T-helper 1 cell (primary cell): ENCODE data around the gene TLR7.

Source experiments
- DNase-seq, 5 donors: peaks; one replicate each; pipeline ENCODE4 v3.0.0-alpha.2; 2012 to 2020
- total RNA-seq, 4 donors: gene quantifications; one replicate each; lab custom pipeline; 2026; lab: John Stamatoyannopoulos, UW

Gene TLR7
- 0 to 0.54 (median 0.10) reads per million in 4 donors for total RNA-seq

- DNase-seq = no peak
Measured at GRCh38 chrX:12866451-12867377, at the start of gene TLR7. Gene TLR7, plus strand, starts transcription at chrX:12867072. Its CDS starts 507 bp downstream, at chrX:12867579.

GRCh38 chrX:12817528-12817927 is 49.3 kb upstream of the TLR7 start:
- DNase-seq = no peak

- DNase-seq = no peak
Measured at GRCh38 chrX:12819222-12819621, 47.6 kb upstream of the TLR7 start.

DNA sequence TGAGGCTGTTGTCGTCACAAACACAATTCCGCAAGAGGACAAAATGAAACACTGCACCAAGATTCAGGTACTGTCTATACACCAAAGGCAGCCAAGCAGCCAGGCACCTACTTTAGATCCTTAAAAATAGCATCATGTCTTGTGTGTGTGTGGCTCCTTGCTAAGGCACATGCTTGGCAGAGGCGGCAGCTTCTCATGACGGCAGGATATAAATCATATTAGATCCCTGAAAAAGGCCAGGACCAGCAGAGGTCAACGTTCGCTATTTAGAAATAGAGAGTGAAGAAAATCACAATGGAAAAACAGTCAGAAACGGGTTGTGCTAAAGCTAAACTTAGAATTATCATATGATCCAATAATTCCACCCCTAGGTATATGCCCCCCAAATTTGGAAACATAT is 46.1 kb upstream of the TLR7 start:
- DNase-seq = no peak

GRCh38 chrX:12824944-12825343 is 41.9 kb upstream of the TLR7 start:
- DNase-seq = no peak

DNA sequence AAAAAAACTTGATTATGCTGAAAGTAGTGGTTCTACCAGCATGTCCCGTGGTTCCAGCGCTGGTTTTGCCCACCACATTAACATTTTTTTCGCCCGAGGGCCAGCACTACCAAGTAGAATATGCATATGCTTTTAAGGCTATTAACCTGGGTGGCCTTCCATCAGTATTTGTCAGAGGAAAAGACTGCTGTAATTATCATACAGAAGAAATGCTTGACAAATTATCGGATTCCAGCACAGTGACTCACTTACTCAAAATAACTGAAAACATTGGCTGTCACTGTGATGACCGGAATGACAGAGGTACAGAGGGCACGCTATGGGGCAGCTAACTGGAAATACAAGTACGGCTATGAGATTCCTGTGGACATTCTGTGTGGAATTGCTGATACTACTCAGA is 41.1 kb upstream of the TLR7 start:
- DNase-seq = no peak

DNA sequence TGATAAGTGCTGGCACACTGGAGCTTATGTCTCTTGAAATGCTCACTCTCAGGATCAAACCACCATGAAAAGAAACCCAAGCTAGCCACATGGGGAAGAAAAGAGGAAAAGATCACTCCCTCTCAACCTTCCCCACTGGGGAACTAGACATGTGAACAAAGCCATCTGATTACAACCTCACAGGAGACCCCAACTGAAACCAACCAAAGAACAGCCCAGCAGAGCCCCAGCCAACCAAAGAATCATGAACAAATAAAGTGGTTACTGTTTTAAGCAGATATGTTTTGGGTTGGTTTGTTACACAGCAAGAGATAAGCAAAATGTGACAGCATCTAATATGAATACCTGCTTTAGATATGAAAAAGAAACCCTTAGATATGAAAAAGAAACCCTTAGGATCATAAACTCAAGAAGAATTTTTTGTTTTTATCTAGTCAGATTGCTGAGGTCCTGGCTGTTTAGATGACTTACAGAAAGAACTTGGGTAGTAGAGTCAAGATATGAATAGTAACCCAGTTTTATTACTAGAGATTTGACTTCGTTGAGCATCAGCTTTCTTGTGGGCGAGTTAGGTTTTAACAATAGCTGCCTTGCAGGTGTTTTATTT is 23.7 kb upstream of the TLR7 start:
- DNase-seq = no peak

GRCh38 chrX:12843668-12844279 is 23.1 kb upstream of the TLR7 start:
- peak in 1 of 5 donors; percentile 21 for DNase-seq

DNA sequence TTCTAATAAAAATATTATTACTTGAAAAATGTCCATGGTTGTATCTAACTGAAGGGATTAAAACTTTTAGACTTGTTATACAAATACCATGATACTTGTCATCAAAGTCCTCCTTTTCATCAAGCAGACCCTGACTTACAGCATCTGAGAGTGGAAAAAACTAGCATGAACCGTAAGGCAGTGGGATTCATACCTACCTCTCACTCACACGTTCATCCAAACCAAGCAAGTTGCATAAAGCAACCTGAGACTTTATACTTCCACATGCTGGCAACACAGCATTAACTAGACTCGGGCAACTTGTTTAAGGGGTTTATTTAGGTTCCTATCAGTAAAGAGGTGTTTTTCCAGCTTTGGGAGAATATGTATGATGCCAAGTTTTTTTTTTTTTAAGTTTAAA is 22.6 kb upstream of the TLR7 start:
- DNase-seq = peak in 1 of 5 donors; percentile 4

GRCh38 chrX:12865359-12865758 is 1.5 kb upstream of the TLR7 start:
- DNase-seq = no peak

GRCh38 chrX:12867685-12868084 is 813 bp downstream of the TLR7 start:
- no peak for DNase-seq

DNA sequence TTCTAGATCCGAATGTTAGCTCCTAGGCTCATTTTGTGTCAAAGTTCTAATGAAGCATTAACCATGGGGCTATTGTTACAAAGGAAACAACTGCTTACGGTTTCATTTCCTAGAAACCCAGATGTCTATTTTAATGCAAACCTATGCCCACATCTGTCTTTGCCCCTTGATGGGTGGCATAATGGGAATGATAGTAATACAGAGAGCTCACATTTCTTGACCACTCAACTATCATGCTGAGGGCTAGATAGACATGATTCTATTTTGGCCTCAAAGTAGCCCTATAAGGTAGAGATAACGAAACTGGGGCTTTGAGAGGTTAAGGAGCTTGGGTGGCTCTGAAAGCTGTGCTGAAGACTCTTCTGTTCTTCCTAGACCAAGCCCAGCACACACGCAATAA is 1.9 kb downstream of the TLR7 start:
- DNase-seq = no peak

DNA sequence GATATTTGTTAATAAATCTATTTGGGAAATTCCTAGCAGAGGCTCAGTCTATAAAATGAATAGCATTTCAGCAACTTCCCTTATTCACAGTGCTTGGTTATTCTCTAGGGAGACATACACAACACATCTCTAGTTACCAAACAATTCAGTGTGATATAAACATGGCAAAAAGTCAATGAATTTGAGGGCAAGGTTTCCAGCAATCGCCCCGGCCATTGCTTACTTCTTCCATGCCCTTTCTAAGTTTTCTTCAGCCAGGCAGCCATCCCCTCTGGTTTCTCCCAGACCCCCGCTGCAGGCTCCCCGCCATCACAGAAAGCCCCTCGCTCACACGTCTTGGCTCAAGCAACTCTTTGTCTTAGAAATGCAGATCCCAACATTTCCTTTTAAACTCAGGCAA is 4.4 kb downstream of the TLR7 start:
- no peak for DNase-seq

DNA sequence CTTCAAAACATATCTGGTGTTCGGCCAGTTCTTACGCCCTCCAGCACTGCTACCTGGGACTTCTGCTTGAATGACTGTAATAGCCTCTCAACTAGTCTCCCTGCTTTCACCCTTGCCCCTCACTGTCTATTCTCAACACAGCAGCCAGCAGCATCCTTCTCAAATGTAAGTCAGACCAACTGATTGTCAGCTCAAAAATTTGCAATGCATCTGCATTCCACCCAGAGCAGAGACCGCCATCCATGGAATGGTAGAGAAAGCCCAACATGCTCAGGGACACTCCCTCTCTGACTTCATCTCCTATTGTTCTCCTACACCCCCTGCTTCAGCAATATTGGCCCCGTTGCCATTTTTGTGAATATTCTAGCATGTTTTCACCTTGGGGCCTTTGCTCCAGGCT is 5.9 kb downstream of the TLR7 start:
- DNase-seq = no peak

DNA sequence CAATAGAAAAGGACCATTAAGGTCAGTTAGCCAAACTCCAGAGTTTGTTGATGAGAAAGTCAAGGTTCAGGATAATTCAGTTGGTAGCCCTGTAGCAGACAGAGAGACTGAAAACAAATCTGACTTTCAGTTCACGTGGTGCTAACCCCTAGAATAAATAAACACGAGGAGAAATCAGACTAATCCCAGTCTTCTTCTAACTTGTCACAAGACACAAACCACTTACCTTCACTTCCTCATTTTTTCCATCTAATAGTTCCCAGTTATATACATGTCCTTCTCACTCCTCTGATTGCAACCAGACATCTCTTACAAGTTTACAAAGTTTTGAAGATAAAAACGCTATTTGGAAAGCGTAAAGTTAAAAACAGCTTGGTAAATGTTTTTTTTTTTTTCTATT is 7.7 kb downstream of the TLR7 start:
- DNase-seq = no peak

- DNase-seq = no peak
Measured at GRCh38 chrX:12877386-12877785, 10.5 kb downstream of the TLR7 start.

- no peak for DNase-seq
Measured at GRCh38 chrX:12878536-12878935, 11.7 kb downstream of the TLR7 start.

DNA sequence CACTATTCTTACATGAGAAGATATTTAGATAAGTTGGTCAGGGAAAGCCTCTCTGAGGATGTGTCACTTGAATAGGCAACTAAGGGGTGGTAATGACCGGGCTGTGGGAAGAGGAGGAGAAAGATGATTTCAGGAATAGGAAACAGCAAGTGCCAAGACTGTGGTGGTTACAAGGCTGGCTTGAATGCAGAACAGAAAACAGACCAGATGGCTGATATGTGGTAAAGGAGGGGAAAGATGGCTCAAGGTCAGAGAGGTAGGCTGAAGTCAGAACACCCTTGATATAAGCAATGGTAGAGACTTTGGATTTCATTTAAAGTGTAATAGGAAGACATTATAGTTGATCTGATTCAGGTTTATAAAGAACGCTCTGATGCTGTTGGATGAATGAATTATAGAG is 15.0 kb downstream of the TLR7 start:
- DNase-seq = no peak

- DNase-seq = no peak
Measured at GRCh38 chrX:12885508-12885907, 18.6 kb downstream of the TLR7 start.

DNA sequence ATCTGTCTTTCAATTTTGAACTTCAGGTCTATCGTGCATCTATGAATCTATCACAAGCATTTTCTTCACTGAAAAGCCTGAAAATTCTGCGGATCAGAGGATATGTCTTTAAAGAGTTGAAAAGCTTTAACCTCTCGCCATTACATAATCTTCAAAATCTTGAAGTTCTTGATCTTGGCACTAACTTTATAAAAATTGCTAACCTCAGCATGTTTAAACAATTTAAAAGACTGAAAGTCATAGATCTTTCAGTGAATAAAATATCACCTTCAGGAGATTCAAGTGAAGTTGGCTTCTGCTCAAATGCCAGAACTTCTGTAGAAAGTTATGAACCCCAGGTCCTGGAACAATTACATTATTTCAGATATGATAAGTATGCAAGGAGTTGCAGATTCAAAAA is 19.7 kb downstream of the TLR7 start:
- DNase-seq = no peak

GRCh38 chrX:12887141-12887540 is 20.3 kb downstream of the TLR7 start:
- DNase-seq = no peak

DNA sequence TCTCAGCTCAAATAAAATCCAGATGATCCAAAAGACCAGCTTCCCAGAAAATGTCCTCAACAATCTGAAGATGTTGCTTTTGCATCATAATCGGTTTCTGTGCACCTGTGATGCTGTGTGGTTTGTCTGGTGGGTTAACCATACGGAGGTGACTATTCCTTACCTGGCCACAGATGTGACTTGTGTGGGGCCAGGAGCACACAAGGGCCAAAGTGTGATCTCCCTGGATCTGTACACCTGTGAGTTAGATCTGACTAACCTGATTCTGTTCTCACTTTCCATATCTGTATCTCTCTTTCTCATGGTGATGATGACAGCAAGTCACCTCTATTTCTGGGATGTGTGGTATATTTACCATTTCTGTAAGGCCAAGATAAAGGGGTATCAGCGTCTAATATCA is 20.9 kb downstream of the TLR7 start:
- no peak for DNase-seq

DNA sequence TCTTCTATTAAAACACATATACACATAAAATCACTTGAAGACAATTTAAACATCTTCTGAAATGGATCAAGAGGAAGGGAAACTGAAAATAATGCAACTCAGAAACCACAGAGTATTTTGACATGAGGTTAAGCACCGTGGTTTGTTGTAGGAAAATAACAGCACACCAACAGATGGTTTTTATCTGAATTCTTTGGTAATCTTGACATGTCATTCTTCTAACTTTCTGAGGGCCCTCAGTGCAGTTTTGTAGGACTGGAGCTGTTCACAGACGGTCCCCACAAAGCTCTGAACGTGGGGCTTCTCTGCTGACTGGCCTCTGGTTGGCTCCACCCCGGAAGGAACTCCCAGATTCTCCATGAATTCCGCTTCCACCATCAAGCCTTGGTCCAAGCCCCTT is 23.6 kb downstream of the TLR7 start:
- DNase-seq = peak in 1 of 5 donors; percentile 27

GRCh38 chrX:12891171-12891570 is 24.3 kb downstream of the TLR7 start:
- DNase-seq = no peak
